Tibial artery (tissue), 4 donors: ENCODE measurements around the gene DOK5.

Experiments used
- DNase-seq, 2 donors: peaks; one replicate each; pipeline ENCODE4 v3.0.0-alpha.2; 2019
- H3K27ac ChIP-seq, 2 donors: fragments of 200-600 bp; sonication (generic) in 1 of 2; 1 replicate in 1 of 2; 2 replicates in 1 of 2; pipeline ENCODE4 v1.5.1; 2018 to 2019; ENCODE audit warnings: mild to moderate bottlenecking in 1 of 2
- H3K27me3 ChIP-seq, 2 donors: fragments of 200-600 bp; sonication (generic) in 1 of 2; one replicate each; pipeline versions ENCODE4 v1.5.1 to v1.6.0; 2016 to 2019
- H3K36me3 ChIP-seq, 3 donors: fragments of 200-600 bp; sonication (generic) in 2 of 3; one replicate each; pipeline ENCODE4 v1.5.1; 2016 to 2019; ENCODE audit warnings: mild to moderate bottlenecking in 2 of 3
- H3K4me1 ChIP-seq, 4 donors: fragments of 200-600 bp; sonication (generic) in 2 of 4; 1 replicate in 3 of 4; 2 replicates in 1 of 4; pipeline ENCODE4 v1.5.1; 2016 to 2019
- H3K4me3 ChIP-seq, 2 donors: fragments of 200-600 bp; sonication (generic) in 1 of 2; 1 replicate in 1 of 2; 2 replicates in 1 of 2; pipeline ENCODE4 v1.5.1; 2018 to 2019; ENCODE audit warnings: mild to moderate bottlenecking in 2 of 2
- H3K9me3 ChIP-seq, 3 donors: fragments of 200-600 bp; sonication (generic) in 1 of 3; one replicate each; pipeline ENCODE4 v1.5.1; 2016 to 2019
- CTCF ChIP-seq, 2 experiments: fragments of 200-600 bp in 1 of 2; fragments of 450-650 bp in 1 of 2; IDR thresholded peaks; one replicate each; pipeline ENCODE4 v1.5.1; 2017 to 2019; ENCODE audit warnings: antibody characterized with exemption in 2 of 2, mild to moderate bottlenecking in 1 of 2, moderate library complexity in 1 of 2
- intact Hi-C: fragments of 100-400 bp; cut with DNase I; formaldehyde crosslinking; loops from one replicate; pipeline ENCODE4 v1.15.0; 2023; ENCODE audit warnings: low total_unique reads

The DOK5 gene

GRCh38 chr20:54559890-54560289 lies 84.5 kb downstream of the DOK5 start:
- intact Hi-C loops = no loop called here
- no peak for DNase-seq
- Histone ChIP-seq H3K27me3 (no peaks in the 10 kb centered on the region), H3K4me3 (no peak overlapping the region), H3K36me3 (no peaks in the 10 kb centered on the region), H3K9me3 (no peaks in the 10 kb centered on the region), H3K4me1 (no peaks in the 10 kb centered on the region), H3K27ac (no peak overlapping the region)
- TF ChIP-seq CTCF (IDR thresholded peaks at IDR 0.05) = no peak

- Histone ChIP-seq H3K9me3 (no peaks in the 10 kb centered on the region), H3K27ac (no peak overlapping the region), H3K4me3 (no peak overlapping the region), H3K27me3 (no peaks in the 10 kb centered on the region), H3K4me1 (no peaks in the 10 kb centered on the region), H3K36me3 (no peaks in the 10 kb centered on the region)
- DNase-seq = no peak
- intact Hi-C loops = no loop called here
- no peak for TF ChIP-seq CTCF (IDR thresholded peaks at IDR 0.05)
These were observed 85.0 kb downstream of the DOK5 start for GRCh38 chr20:54560357-54560756.

- H3K36me3 ChIP-seq = no peaks in the 10 kb centered on the region
- TF ChIP-seq CTCF (IDR thresholded peaks at IDR 0.05) = no peak
- DNase-seq = no peak
- intact Hi-C loops = no loop called here
- no peak overlapping the region for H3K27ac ChIP-seq
- H3K4me1 ChIP-seq = no peaks in the 10 kb centered on the region
- H3K4me3 ChIP-seq = no peak overlapping the region
- no peaks in the 10 kb centered on the region for H3K27me3 ChIP-seq
- no peaks in the 10 kb centered on the region for H3K9me3 ChIP-seq
These were observed 89.9 kb downstream of the DOK5 start for GRCh38 chr20:54565255-54565654.

GRCh38 chr20:54566031-54566688 lies 90.8 kb downstream of the DOK5 start:
- Histone ChIP-seq H3K4me3 (no peak overlapping the region), H3K9me3 (no peaks in the 10 kb centered on the region), H3K4me1 (no peaks in the 10 kb centered on the region), H3K36me3 (no peaks in the 10 kb centered on the region), H3K27me3 (no peaks in the 10 kb centered on the region), H3K27ac (no peak overlapping the region)
- TF ChIP-seq CTCF (IDR thresholded peaks at IDR 0.05) = no peak
- intact Hi-C loops = no loop called here
- no peak for DNase-seq

- H3K4me1 ChIP-seq = no peaks in the 10 kb centered on the region
- H3K27ac ChIP-seq = no peak overlapping the region
- TF ChIP-seq CTCF (IDR thresholded peaks at IDR 0.05) = no peak
- no peaks in the 10 kb centered on the region for H3K9me3 ChIP-seq
- intact Hi-C loops = no loop called here
- DNase-seq = no peak
- no peaks in the 10 kb centered on the region for H3K36me3 ChIP-seq
- no peak overlapping the region for H3K4me3 ChIP-seq
- no peaks in the 10 kb centered on the region for H3K27me3 ChIP-seq
These were observed 95.2 kb downstream of the DOK5 start for GRCh38 chr20:54570561-54570960.
